ENCODE measurements around the gene KDM7A.

Gene KDM7A

DNA sequence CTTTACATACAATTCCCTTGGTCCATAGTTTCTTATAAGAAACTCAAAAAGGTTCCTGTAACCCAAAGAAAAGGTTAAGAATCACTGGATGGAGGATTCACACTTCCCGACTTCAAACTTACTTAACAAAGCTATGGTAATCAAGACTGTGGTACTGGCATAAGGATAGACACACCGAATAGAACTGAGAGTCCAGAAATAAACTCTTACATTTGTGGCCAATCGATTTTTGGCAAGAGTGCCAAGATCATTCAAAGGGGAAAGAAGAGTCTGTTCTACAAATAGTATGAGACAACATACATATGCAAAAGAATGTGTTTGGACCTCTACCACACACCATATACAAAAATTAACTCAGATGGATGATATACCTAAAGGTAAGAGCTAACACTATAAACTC is 32.8 kb downstream of the KDM7A start:
- DNase-seq (ENCODE audit: low read depth in 1 of 2, low spot score in 1 of 2): no peak
- Histone ChIP-seq H3K27me3 (ENCODE audit: insufficient read depth, poor library complexity, severe bottlenecking) (peaks cover 3% of the 10 kb centered on the region), H3K27ac (replicated peaks) (no peak overlapping the region), H3K4me3 (replicated peaks; ENCODE audit: insufficient read depth, low read length) (no peak overlapping the region)
- TF ChIP-seq REST (IDR thresholded peaks at IDR 0.05; ENCODE audit: insufficient replicate concordance, low read depth) (no peak), POLR2AphosphoS5 (IDR thresholded peaks at IDR 0.05; ENCODE audit: low read depth) (no peak), GABPA (IDR thresholded peaks at IDR 0.05; ENCODE audit: low read depth) (no peak), SPI1 (IDR thresholded peaks at IDR 0.05; ENCODE audit: borderline replicate concordance, low read depth) (no peak), CTCF (IDR thresholded peaks at IDR 0.05; ENCODE audit: insufficient read depth, low read length) (no peak)

DNA sequence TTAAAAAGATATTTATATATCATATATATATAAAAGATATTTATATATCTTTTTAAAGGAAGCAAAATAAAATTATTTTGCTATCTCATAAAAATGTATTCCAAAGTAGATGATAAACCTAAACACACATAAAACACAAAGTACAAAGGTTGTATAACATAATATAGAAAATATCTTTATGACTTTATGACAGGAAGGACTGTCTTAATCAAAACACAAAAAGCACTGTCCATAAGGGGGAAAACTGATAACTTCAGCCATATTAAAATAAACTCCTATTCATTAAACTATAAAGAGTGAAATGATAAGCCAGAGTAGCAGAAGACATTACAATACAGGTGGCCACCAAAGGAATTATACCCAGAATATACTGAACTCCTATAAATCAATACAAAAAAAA is 34.8 kb downstream of the KDM7A start:
- Histone ChIP-seq H3K27ac (replicated peaks) (no peak overlapping the region), H3K4me3 (replicated peaks; ENCODE audit: insufficient read depth, low read length) (no peak overlapping the region), H3K27me3 (ENCODE audit: insufficient read depth, poor library complexity, severe bottlenecking) (no peaks in the 10 kb centered on the region)
- no peak for DNase-seq (ENCODE audit: low read depth in 1 of 2, low spot score in 1 of 2)
- no peak for TF ChIP-seq GABPA (IDR thresholded peaks at IDR 0.05; ENCODE audit: low read depth)
- TF ChIP-seq POLR2AphosphoS5 (IDR thresholded peaks at IDR 0.05; ENCODE audit: low read depth): no peak
- TF ChIP-seq SPI1 (IDR thresholded peaks at IDR 0.05; ENCODE audit: borderline replicate concordance, low read depth): no peak
- no peak for TF ChIP-seq CTCF (IDR thresholded peaks at IDR 0.05; ENCODE audit: insufficient read depth, low read length)
- TF ChIP-seq REST (IDR thresholded peaks at IDR 0.05; ENCODE audit: insufficient replicate concordance, low read depth): no peak

DNA sequence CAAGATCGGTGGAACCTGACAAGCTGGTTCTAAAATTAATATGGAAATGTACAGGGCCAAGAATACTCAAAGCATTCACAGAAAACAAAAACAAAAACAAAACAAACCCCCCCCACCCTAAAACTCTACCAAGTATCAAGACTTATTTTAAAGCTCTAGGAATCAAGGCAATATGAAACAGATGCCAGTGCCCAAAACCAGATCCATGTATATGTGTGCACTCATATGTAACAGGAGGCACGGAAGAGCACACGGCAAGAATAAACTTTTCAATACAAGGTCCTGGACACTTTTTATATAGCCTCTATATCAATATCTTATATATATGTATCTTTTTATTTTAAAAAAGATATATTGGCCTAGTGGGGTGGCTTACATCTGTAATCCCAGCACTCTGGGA is 35.5 kb downstream of the KDM7A start:
- no peak overlapping the region for H3K27ac ChIP-seq (replicated peaks)
- H3K27me3 ChIP-seq (ENCODE audit: insufficient read depth, poor library complexity, severe bottlenecking): no peaks in the 10 kb centered on the region
- no peak for TF ChIP-seq REST (IDR thresholded peaks at IDR 0.05; ENCODE audit: insufficient replicate concordance, low read depth)
- no peak for TF ChIP-seq SPI1 (IDR thresholded peaks at IDR 0.05; ENCODE audit: borderline replicate concordance, low read depth)
- TF ChIP-seq GABPA (IDR thresholded peaks at IDR 0.05; ENCODE audit: low read depth): no peak
- no peak for TF ChIP-seq POLR2AphosphoS5 (IDR thresholded peaks at IDR 0.05; ENCODE audit: low read depth)
- TF ChIP-seq CTCF (IDR thresholded peaks at IDR 0.05; ENCODE audit: insufficient read depth, low read length): no peak
- no peak for DNase-seq (ENCODE audit: low read depth in 1 of 2, low spot score in 1 of 2)
- H3K4me3 ChIP-seq (replicated peaks; ENCODE audit: insufficient read depth, low read length): no peak overlapping the region
